Measurements from ENCODE around the gene PI4K2B. TPM values are rescaled to one million over a fixed set of nuclear protein-coding genes. Genes with fewer than 3 reads are reported as not detected.
A peak's percentile ranks its signal among the peaks of the same experiment; 100 is the strongest.

PI4K2B gene
- total RNA-seq, 1 donor from 2014 or later = 10.7 TPM

DNA sequence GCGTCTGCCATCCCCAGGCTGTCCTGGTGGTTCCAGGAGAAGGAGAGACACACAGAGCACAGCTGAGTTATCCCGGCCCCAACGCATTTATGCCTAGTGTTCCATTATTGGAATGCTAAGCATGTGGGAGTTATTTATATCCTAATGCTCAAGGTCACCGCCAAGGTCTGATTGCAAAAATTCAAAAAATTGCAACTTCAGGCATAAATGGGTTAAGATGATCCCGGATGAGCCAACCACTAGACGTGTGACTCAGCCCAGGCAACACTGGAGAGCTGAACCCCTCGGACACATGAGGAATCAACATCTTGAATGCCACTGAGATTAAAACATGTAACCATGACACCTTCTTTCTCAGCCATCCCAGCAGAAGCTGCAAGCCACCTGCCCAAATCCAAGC lies 74.9 kb downstream of the PI4K2B start:
- Mint-ChIP-seq H3K9me3 (no peaks in the 10 kb centered on the region), H3K27ac (ENCODE audit: unreplicated experiment) (no peak overlapping the region), H3K4me3 (no peak overlapping the region), H3K4me1 (peaks cover 18% of the 10 kb centered on the region), H3K27me3 (ENCODE audit: low read depth) (no peaks in the 10 kb centered on the region), H3K36me3 (ENCODE audit: low read depth) (no peaks in the 10 kb centered on the region)
- no peak for DNase-seq (ENCODE audit: low read depth, low spot score)
- TF ChIP-seq, protein P1, sequence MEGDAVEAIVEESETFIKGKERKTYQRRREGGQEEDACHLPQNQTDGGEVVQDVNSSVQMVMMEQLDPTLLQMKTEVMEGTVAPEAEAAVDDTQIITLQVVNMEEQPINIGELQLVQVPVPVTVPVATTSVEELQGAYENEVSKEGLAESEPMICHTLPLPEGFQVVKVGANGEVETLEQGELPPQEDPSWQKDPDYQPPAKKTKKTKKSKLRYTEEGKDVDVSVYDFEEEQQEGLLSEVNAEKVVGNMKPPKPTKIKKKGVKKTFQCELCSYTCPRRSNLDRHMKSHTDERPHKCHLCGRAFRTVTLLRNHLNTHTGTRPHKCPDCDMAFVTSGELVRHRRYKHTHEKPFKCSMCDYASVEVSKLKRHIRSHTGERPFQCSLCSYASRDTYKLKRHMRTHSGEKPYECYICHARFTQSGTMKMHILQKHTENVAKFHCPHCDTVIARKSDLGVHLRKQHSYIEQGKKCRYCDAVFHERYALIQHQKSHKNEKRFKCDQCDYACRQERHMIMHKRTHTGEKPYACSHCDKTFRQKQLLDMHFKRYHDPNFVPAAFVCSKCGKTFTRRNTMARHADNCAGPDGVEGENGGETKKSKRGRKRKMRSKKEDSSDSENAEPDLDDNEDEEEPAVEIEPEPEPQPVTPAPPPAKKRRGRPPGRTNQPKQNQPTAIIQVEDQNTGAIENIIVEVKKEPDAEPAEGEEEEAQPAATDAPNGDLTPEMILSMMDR (conservative IDR thresholded peaks at IDR 0.05) = no peak

DNA sequence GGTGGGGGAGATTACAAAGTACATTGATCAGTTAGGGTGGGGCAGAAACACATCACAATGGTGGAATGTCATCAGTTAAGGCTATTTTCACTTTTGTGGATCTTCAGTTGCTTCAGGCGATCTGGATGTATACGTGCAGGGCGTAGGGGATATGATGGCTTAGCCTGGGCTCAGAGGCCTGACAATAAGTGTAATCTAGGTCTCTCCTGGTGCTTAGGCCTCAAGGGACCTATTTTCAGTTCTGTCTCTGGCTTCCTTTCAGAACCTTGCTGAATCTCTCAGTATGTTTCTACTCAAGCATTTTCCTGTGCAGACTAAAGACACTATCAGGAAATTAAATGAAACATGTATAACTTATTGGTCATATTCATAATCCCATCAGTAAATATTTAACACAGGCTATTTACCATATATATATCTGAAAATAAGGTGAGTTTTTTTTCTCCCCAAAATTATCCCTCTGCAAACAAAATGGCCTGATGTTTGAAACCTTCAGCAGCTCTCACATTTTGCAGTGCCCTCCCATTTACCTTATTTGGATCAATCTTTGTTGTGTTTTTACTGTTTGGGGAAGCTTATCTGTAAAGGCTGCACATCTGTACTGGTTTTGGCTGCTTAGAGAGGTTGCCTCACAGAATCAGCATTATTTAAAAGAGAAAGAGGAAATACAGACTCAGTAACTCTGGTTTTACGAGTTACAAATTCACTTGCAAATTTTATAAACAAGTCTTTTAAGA lies 76.4 kb downstream of the PI4K2B start:
- peak overlapping the region; percentile 50 for H3K4me3 Mint-ChIP-seq
- no peaks in the 10 kb centered on the region for H3K27me3 Mint-ChIP-seq (ENCODE audit: low read depth)
- TF ChIP-seq, protein P1 (conservative IDR thresholded peaks at IDR 0.05) = no peak
- peaks cover 24% of the 10 kb centered on the region for H3K4me1 Mint-ChIP-seq
- H3K9me3 Mint-ChIP-seq = no peaks in the 10 kb centered on the region
- DNase-seq (ENCODE audit: low read depth, low spot score) = no peak
- H3K36me3 Mint-ChIP-seq (ENCODE audit: low read depth) = no peaks in the 10 kb centered on the region
- H3K27ac Mint-ChIP-seq (ENCODE audit: unreplicated experiment) = no peak overlapping the region

DNA sequence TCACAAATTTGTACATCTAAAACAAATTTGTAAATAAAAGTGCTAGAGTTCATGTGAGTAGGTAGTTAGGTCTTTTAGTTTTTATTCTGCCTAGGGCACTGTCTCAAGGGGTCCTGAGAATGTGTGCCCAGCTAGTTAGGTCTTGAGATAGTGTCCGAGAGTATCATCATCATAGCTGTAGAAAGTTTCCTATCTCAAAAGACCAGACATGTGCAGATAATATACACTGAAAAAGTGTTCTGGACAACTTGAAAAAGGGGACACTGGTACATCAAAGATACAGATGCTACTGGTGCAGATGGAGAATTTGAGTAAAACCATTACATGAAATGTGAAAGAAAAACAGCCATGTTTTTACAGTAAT lies 77.0 kb downstream of the PI4K2B start:
- Mint-ChIP-seq H3K27ac (ENCODE audit: unreplicated experiment) (no peak overlapping the region), H3K4me3 (peak overlapping the region; percentile 44), H3K4me1 (peaks cover 24% of the 10 kb centered on the region), H3K36me3 (ENCODE audit: low read depth) (no peaks in the 10 kb centered on the region), H3K27me3 (ENCODE audit: low read depth) (no peaks in the 10 kb centered on the region), H3K9me3 (no peaks in the 10 kb centered on the region)
- no peak for DNase-seq (ENCODE audit: low read depth, low spot score)
- TF ChIP-seq, protein P1 (conservative IDR thresholded peaks at IDR 0.05) = no peak

DNA sequence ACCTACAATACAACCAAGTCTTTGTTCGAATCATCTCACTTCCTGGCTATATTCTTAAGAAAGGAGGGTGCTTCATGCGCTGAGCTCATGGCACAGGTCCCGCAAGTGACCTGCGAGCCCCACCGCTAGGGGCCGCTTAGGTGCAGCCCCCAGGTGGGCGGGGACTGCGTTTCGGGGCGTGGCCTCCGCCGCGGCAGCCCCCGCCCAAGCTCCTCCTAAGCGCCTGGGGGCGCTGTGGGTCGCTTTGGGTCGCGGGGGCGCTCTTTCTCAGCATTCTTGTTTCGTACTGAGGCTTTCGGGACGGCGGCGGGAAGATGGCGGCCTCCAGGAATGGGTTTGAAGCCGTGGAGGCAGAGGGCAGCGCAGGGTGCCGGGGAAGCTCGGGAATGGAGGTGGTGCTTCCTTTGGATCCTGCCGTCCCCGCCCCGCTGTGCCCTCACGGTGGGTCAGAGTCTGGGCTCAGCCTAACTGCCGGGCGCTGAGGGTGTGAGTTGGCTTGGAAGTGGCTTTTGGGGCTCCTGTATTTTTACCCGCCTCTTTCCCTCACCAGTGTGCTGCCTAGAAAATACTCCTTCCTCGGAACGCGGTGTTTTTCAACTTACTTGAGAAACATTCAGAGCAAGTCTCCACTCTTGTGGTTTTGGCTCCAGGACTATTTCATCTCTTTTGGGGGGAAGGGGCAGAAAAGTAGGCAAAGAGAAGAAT lies 78.8 kb downstream of the PI4K2B start, which contains the start of gene ZCCHC4:
TSS of gene ZCCHC4 (plus strand) at position 279 of the 705 bp plus-strand sequence. CDS start at position 315, 36 bp downstream.
- Mint-ChIP-seq H3K36me3 (ENCODE audit: low read depth) (no peaks in the 10 kb centered on the region), H3K27ac (ENCODE audit: unreplicated experiment) (peak within 1 kb of the TSS; percentile 100), H3K9me3 (no peaks in the 10 kb centered on the region), H3K4me1 (peaks cover 19% of the 10 kb centered on the region), H3K27me3 (ENCODE audit: low read depth) (no peaks in the 10 kb centered on the region), H3K4me3 (peak within 1 kb of the TSS; percentile 100)
- TF ChIP-seq, protein P1 (conservative IDR thresholded peaks at IDR 0.05) = peak; percentile 100
- peak; percentile 88 for DNase-seq (ENCODE audit: low read depth, low spot score)

DNA sequence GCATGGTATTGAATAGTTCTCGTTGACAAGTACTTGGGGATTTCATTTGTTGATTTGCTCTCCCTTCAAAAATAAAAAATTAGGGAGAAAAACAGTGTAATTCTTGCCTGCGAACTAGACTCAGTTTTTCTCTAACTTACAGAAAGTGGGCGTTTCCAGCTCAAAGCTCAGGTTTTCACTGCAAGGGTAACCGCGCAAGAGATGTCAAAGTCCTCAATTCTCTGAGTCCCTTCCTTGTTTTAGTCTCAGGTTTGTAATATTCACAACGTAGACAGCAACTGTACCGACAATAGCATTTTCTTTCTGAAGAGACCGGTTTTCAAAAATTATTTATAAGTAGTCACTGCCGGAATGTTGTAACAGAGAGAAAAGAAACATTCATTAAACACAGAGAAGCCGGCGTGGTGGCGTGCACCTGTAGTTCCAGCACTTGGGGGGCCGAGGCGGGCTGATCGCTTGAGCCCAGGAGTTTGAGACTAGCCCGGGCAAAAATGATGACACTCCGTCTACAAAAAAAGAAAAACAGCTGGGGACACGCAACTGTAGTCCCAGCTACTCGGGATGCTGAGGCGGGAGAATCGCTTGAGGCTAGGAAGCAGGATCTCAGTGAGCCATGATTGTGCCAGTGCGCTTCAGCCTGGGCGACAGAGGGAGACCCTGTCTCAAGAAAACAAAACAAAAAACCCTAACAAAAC lies 79.5 kb downstream of the PI4K2B start:
- peaks cover 2% of the 10 kb centered on the region for H3K36me3 Mint-ChIP-seq (ENCODE audit: low read depth)
- DNase-seq (ENCODE audit: low read depth, low spot score) = no peak
- no peaks in the 10 kb centered on the region for H3K9me3 Mint-ChIP-seq
- peaks cover 13% of the 10 kb centered on the region for H3K4me1 Mint-ChIP-seq
- peak overlapping the region; percentile 100 for H3K4me3 Mint-ChIP-seq
- H3K27me3 Mint-ChIP-seq (ENCODE audit: low read depth) = no peaks in the 10 kb centered on the region
- H3K27ac Mint-ChIP-seq (ENCODE audit: unreplicated experiment) = peak overlapping the region; percentile 100
- TF ChIP-seq, protein P1 (conservative IDR thresholded peaks at IDR 0.05) = no peak
